Right cardiac atrium (tissue), 5 donors: ENCODE measurements around the gene NDFIP2. TPM values are rescaled to one million over a fixed set of nuclear protein-coding genes. Genes with fewer than 3 reads are reported as not detected.

ENCODE experiments used
- ATAC-seq, 2 donors: fragments of 200-7000 bp; cut with Tn5 transposase; one replicate each; pipeline versions ENCODE4 v1.8.0 to v1.9.1; 2020; ENCODE audit warnings: moderate library complexity in 2 of 2, mild to moderate bottlenecking in 1 of 2
- DNase-seq, 3 donors: peaks; one replicate each; pipeline ENCODE4 v3.0.0-alpha.2; 2020
- H3K27ac ChIP-seq: one replicate; pipeline ENCODE4 v1.5.1; 2013; ENCODE audit warnings: mild to moderate bottlenecking, low read length, control low read depth, moderate library complexity
- H3K27me3 ChIP-seq: one replicate; pipeline ENCODE4 v1.6.1; 2013; ENCODE audit not compliant: control insufficient read depth, insufficient read depth
- H3K4me1 ChIP-seq: one replicate; pipeline ENCODE4 v1.6.1; 2013; ENCODE audit warnings: low read length; ENCODE audit not compliant: control insufficient read depth, insufficient read depth
- H3K4me3 ChIP-seq: one replicate; pipeline ENCODE4 v1.5.1; 2013; ENCODE audit warnings: low read length, control low read depth
- H3K9me3 ChIP-seq: one replicate; pipeline ENCODE4 v1.6.1; 2013; ENCODE audit warnings: low read length; ENCODE audit not compliant: control insufficient read depth
- whole genome bisulfite sequencing: extraction: QIAGEN DNeasy Blood & Tissue Kit; methylation state at CpG from one replicate; pipeline ENCODE4 v1.1.7; 2013; 5-methylcytosine and 5-hydroxymethylcytosine counted together
- intact Hi-C, 4 donors: fragments of 100-400 bp; cut with DNase I; formaldehyde crosslinking; loops; one replicate each; pipeline versions ENCODE4 v1.11.0 to v1.14.0; 2022 to 2023
- polyA plus RNA-seq: library from polyadenylated mRNA; stranded (reverse); fragments of 200-250 nt; gene quantifications from one replicate; pipeline ENCODE4 v1.2.3, GENCODE V29; 2013
- total RNA-seq, 4 donors: library from RNA; stranded (reverse); fragmentation: NEBNext Ultra II Directional; extraction: Animal tissue kit (Norgen Biotek cat#: 25700); gene quantifications; one replicate each; pipeline ENCODE4 v1.2.1, GENCODE V29; 2021
- donor health status: healthy with polysubstance abuse.
- donor health status: DM: no; HTN: yes; CAD: no.
- donor health status: DM: no; HTN: no; CAD: no.
- donor health status: DM: no; HTN: yes; CAD: no; lungs with severe emphysema.
- donor health status: DM: yes; HTN: yes; CAD: no.

Gene NDFIP2
- total and polyA plus RNA-seq, 5 donors, result 29.0 to 48.7 (median 40.1) TPM

GRCh38 chr13:79447141-79447540 lies 33.8 kb upstream of the NDFIP2 start:
- no peaks in the 10 kb centered on the region for H3K27me3 ChIP-seq
- intact Hi-C loops, result no loop called here
- H3K9me3 ChIP-seq, result no peaks in the 10 kb centered on the region
- DNase-seq, result no peak
- 82% methylated on average over 4 of the region's 4 CpGs for WGBS
- H3K27ac ChIP-seq, result no peak overlapping the region
- no peaks in the 10 kb centered on the region for H3K4me1 ChIP-seq
- H3K4me3 ChIP-seq, result no peak overlapping the region
- ATAC-seq, result no peak

- 79% methylated on average over 2 of the region's 2 CpGs for WGBS
- H3K27me3 ChIP-seq, result no peaks in the 10 kb centered on the region
- no peak overlapping the region for H3K4me3 ChIP-seq
- ATAC-seq (no peak), DNase-seq (no peak)
- no peaks in the 10 kb centered on the region for H3K4me1 ChIP-seq
- H3K9me3 ChIP-seq, result no peaks in the 10 kb centered on the region
- H3K27ac ChIP-seq, result no peak overlapping the region
- intact Hi-C loops, result no loop called here
These were observed 33.2 kb upstream of the NDFIP2 start for GRCh38 chr13:79447741-79448140.

GRCh38 chr13:79448413-79448812 lies 32.5 kb upstream of the NDFIP2 start:
- no peak for ATAC-seq
- WGBS, result 59% methylated on average over 1 of the region's 1 CpG

GRCh38 chr13:79450110-79450509 lies 30.8 kb upstream of the NDFIP2 start:
- no peak overlapping the region for H3K4me3 ChIP-seq
- 95% methylated on average over 4 of the region's 4 CpGs for WGBS
- no peaks in the 10 kb centered on the region for H3K27me3 ChIP-seq
- DNase-seq, result no peak
- H3K27ac ChIP-seq, result no peak overlapping the region
- H3K4me1 ChIP-seq, result no peaks in the 10 kb centered on the region
- no peaks in the 10 kb centered on the region for H3K9me3 ChIP-seq
- no peak for ATAC-seq
- intact Hi-C loops, result no loop called here

More at GRCh38 chr13:79448413-79448812, 32.5 kb upstream of the NDFIP2 start:
- intact Hi-C loops, result no loop called here
- H3K27me3 ChIP-seq, result no peaks in the 10 kb centered on the region
- no peak overlapping the region for H3K4me3 ChIP-seq
- no peaks in the 10 kb centered on the region for H3K9me3 ChIP-seq
- no peaks in the 10 kb centered on the region for H3K4me1 ChIP-seq
- no peak for DNase-seq
- no peak overlapping the region for H3K27ac ChIP-seq

GRCh38 chr13:79451500-79451962 lies 29.4 kb upstream of the NDFIP2 start:
- WGBS, result 44% methylated on average over 3 of the region's 3 CpGs
- intact Hi-C loops, result no loop called here
- no peaks in the 10 kb centered on the region for H3K4me1 ChIP-seq
- DNase-seq, result no peak
- no peaks in the 10 kb centered on the region for H3K9me3 ChIP-seq
- no peak for ATAC-seq
- H3K4me3 ChIP-seq, result no peak overlapping the region
- no peak overlapping the region for H3K27ac ChIP-seq
- no peaks in the 10 kb centered on the region for H3K27me3 ChIP-seq

- no peaks in the 10 kb centered on the region for H3K4me1 ChIP-seq
- DNase-seq (no peak), ATAC-seq (no peak)
- intact Hi-C loops, result no loop called here
- no peaks in the 10 kb centered on the region for H3K9me3 ChIP-seq
- H3K4me3 ChIP-seq, result no peak overlapping the region
- no peak overlapping the region for H3K27ac ChIP-seq
- WGBS, result 65% methylated on average over 3 of the region's 3 CpGs
- no peaks in the 10 kb centered on the region for H3K27me3 ChIP-seq
These were observed 28.6 kb upstream of the NDFIP2 start for GRCh38 chr13:79452239-79452913.

- H3K9me3 ChIP-seq, result no peaks in the 10 kb centered on the region
- no peaks in the 10 kb centered on the region for H3K4me1 ChIP-seq
- ATAC-seq, result no peak
- intact Hi-C loops, result no loop called here
- H3K4me3 ChIP-seq, result no peak overlapping the region
- no peak overlapping the region for H3K27ac ChIP-seq
- DNase-seq, result no peak
- H3K27me3 ChIP-seq, result no peaks in the 10 kb centered on the region
- WGBS, result 96% methylated on average over 7 of the region's 7 CpGs
These were observed 25.6 kb upstream of the NDFIP2 start for GRCh38 chr13:79455331-79455730.

- intact Hi-C loops, result no loop called here
These were observed 24.9 kb upstream of the NDFIP2 start for GRCh38 chr13:79456051-79456450.

GRCh38 chr13:79456656-79457365 lies 24.1 kb upstream of the NDFIP2 start:
- Histone ChIP-seq H3K27ac (no peak overlapping the region), H3K9me3 (no peaks in the 10 kb centered on the region), H3K4me1 (no peaks in the 10 kb centered on the region), H3K27me3 (no peaks in the 10 kb centered on the region), H3K4me3 (no peak overlapping the region)
- DNase-seq, result no peak
- WGBS, result 88% methylated on average over 1 of the region's 1 CpG
- intact Hi-C loops, result no loop called here
- ATAC-seq, result no peak

More at GRCh38 chr13:79456051-79456450, 24.9 kb upstream of the NDFIP2 start:
- H3K9me3 ChIP-seq, result no peaks in the 10 kb centered on the region
- H3K4me3 ChIP-seq, result no peak overlapping the region
- H3K27me3 ChIP-seq, result no peaks in the 10 kb centered on the region
- ATAC-seq, result no peak
- H3K4me1 ChIP-seq, result no peaks in the 10 kb centered on the region
- no peak overlapping the region for H3K27ac ChIP-seq
- WGBS, result 84% methylated on average over 1 of the region's 1 CpG
- no peak for DNase-seq

- H3K9me3 ChIP-seq, result no peaks in the 10 kb centered on the region
- no peaks in the 10 kb centered on the region for H3K27me3 ChIP-seq
- intact Hi-C loops, result no loop called here
- no peaks in the 10 kb centered on the region for H3K4me1 ChIP-seq
- H3K27ac ChIP-seq, result no peak overlapping the region
- DNase-seq (no peak), ATAC-seq (no peak)
- WGBS, result 75% methylated on average over 1 of the region's 1 CpG
- no peak overlapping the region for H3K4me3 ChIP-seq
These were observed 23.6 kb upstream of the NDFIP2 start for GRCh38 chr13:79457390-79457789.

- no peak for ATAC-seq
- intact Hi-C loops, result no loop called here
- H3K4me1 ChIP-seq, result no peaks in the 10 kb centered on the region
- no peak overlapping the region for H3K27ac ChIP-seq
- H3K9me3 ChIP-seq, result no peaks in the 10 kb centered on the region
- 49% methylated on average over 2 of the region's 2 CpGs for WGBS
- no peak for DNase-seq
- H3K4me3 ChIP-seq, result no peak overlapping the region
- H3K27me3 ChIP-seq, result no peaks in the 10 kb centered on the region
These were observed 23.0 kb upstream of the NDFIP2 start for GRCh38 chr13:79457948-79458347.
